NCI-H2107 treated with DMSO at 0.1 percent for 48 hours (cell line): ENCODE data around the gene GATM.

ENCODE experiments used
- DNase-seq: peaks from one replicate; lab custom pipeline; 2025; ENCODE audit not compliant: unreplicated experiment; lab: John Stamatoyannopoulos, UW

Gene GATM

GRCh38 chr15:45378149-45378912, at the start of gene GATM:
GATM (minus strand) TSS chr15:45378544; CDS start chr15:45378453, 91 bp downstream.
- DNase-seq = peak; percentile 22

- DNase-seq = no peak
These were observed 48.7 kb upstream of the GATM start for GRCh38 chr15:45427085-45427484.

GRCh38 chr15:45425135-45425534, 46.8 kb upstream of the GATM start:
- DNase-seq = no peak

- DNase-seq = no peak
These were observed 46.1 kb upstream of the GATM start for GRCh38 chr15:45424429-45424828.

- DNase-seq = no peak
These were observed 39.1 kb upstream of the GATM start for GRCh38 chr15:45417303-45417950.

- no peak for DNase-seq
These were observed 36.0 kb upstream of the GATM start for GRCh38 chr15:45414215-45414885.

GRCh38 chr15:45409596-45409995, 31.3 kb upstream of the GATM start:
- no peak for DNase-seq

- DNase-seq = no peak
These were observed 29.4 kb upstream of the GATM start for GRCh38 chr15:45407786-45408185.

GRCh38 chr15:45402955-45403877, 24.9 kb upstream of the GATM start:
- DNase-seq = no peak

GRCh38 chr15:45402162-45402954, 24.0 kb upstream of the GATM start:
- DNase-seq = peak; percentile 90

- DNase-seq = no peak
These were observed 23.4 kb upstream of the GATM start for GRCh38 chr15:45401665-45402161.

GRCh38 chr15:45399381-45400212, 21.3 kb upstream of the GATM start:
- peak; percentile 38 for DNase-seq

- no peak for DNase-seq
These were observed 18.8 kb upstream of the GATM start for GRCh38 chr15:45397116-45397665.

GRCh38 chr15:45395943-45396342, 17.6 kb upstream of the GATM start:
- DNase-seq = no peak

- DNase-seq = no peak
These were observed 16.3 kb upstream of the GATM start for GRCh38 chr15:45394681-45395080.

- DNase-seq = no peak
These were observed 15.5 kb upstream of the GATM start for GRCh38 chr15:45393851-45394250.

GRCh38 chr15:45392584-45392855, 14.2 kb upstream of the GATM start:
- no peak for DNase-seq

GRCh38 chr15:45391746-45392583, 13.6 kb upstream of the GATM start:
- no peak for DNase-seq
